H1 (cell line): ENCODE results near the gene CD44. TPM values are rescaled to one million over a fixed set of nuclear protein-coding genes. Genes with fewer than 3 reads are reported as not detected.

ENCODE experiments used
- CTCF ChIA-PET: fragments of 300-600 bp; sonication (Branson Sonifier 250); formaldehyde crosslinking; loops from one replicate; lab custom pipeline; 2021; ENCODE audit not compliant: partially characterized antibody; lab: Charles Lee
- POLR2A ChIA-PET: fragments of 300-600 bp; sonication (Branson Sonifier 250); formaldehyde crosslinking; loops from one replicate; lab custom pipeline; 2021; ENCODE audit warnings: inconsistent platforms; ENCODE audit not compliant: partially characterized antibody; lab: Charles Lee
- DNase-seq, 2 experiments: peaks; one replicate each; pipeline versions ENCODE4 v3.0.0 to v3.0.0-alpha.2; 2010 to 2022; ENCODE audit warnings: low spot score in 2 of 2, low read depth in 1 of 2, mixed read lengths in 1 of 2
- FAIRE-seq: peaks from 2 replicates; lab custom pipeline; 2011; peaks lifted over from hg19 to GRCh38; lab: Jason Lieb, UNC
- H2AFZ ChIP-seq: 2 replicates; pipeline ENCODE4 v1.8.1; 2012; ENCODE audit warnings: low read length, inconsistent platforms
- H2AK5ac ChIP-seq: 2 replicates; pipeline ENCODE4 v1.6.1; 2013; ENCODE audit warnings: low read depth, low read length
- H2BK120ac ChIP-seq: replicated peaks from 2 replicates; pipeline ENCODE3; 2013; ENCODE audit warnings: low read depth, low read length, inconsistent platforms
- H2BK12ac ChIP-seq: 2 replicates; pipeline ENCODE4 v1.6.1; 2013; ENCODE audit warnings: low read depth, low read length
- H2BK15ac ChIP-seq: 2 replicates; pipeline ENCODE4 v1.6.1; 2013; ENCODE audit warnings: low read length
- H2BK20ac ChIP-seq: 2 replicates; pipeline ENCODE4 v1.6.1; 2013; ENCODE audit warnings: low read length
- H2BK5ac ChIP-seq: 2 replicates; pipeline ENCODE4 v1.6.1; 2013; ENCODE audit warnings: low read depth, low read length
- H3K14ac ChIP-seq: 2 replicates; pipeline ENCODE4 v1.6.1; 2013; ENCODE audit warnings: inconsistent platforms; ENCODE audit not compliant: insufficient read length
- H3K18ac ChIP-seq: 2 replicates; pipeline ENCODE4 v1.6.1; 2013; ENCODE audit warnings: low read length; ENCODE audit errors: extremely low read depth
- H3K23ac ChIP-seq: 2 replicates; pipeline ENCODE4 v1.6.1; 2013; ENCODE audit warnings: inconsistent platforms; ENCODE audit not compliant: insufficient read length
- H3K23me2 ChIP-seq: 2 replicates; pipeline ENCODE4 v1.6.1; 2013; ENCODE audit warnings: low read depth, low read length
- H3K27ac ChIP-seq: 2 replicates; pipeline ENCODE4 v1.6.1; 2011; ENCODE audit warnings: low read depth, low read length, inconsistent platforms
- H3K27me3 ChIP-seq, 4 experiments: replicated peaks in 1 of 4; 1 replicate in 1 of 4; 2 replicates in 3 of 4; pipeline versions ENCODE4 v1.6.1 to v1.8.1; 2011 to 2013; ENCODE audit warnings: low read length in 3 of 4, mild to moderate bottlenecking in 3 of 4, inconsistent platforms in 2 of 4, mixed read lengths in 2 of 4, moderate library complexity in 1 of 4; ENCODE audit not compliant: control insufficient read depth in 3 of 4, insufficient read depth in 3 of 4; ENCODE audit errors: extremely low read depth in 1 of 4
- H3K36me3 ChIP-seq, 4 experiments: 2 replicates each; pipeline versions ENCODE4 v1.6.1 to v1.8.1; 2011 to 2013; ENCODE audit warnings: mild to moderate bottlenecking in 4 of 4, low read length in 3 of 4, moderate library complexity in 2 of 4, control low read depth in 1 of 4, inconsistent platforms in 1 of 4; ENCODE audit not compliant: insufficient read depth in 4 of 4, control insufficient read depth in 2 of 4
- H3K4ac ChIP-seq: replicated peaks from 2 replicates; pipeline ENCODE3; 2013; ENCODE audit warnings: low read length, low read depth, mixed read lengths, inconsistent platforms; ENCODE audit not compliant: insufficient read length
- H3K4me1 ChIP-seq, 4 experiments: replicated peaks in 1 of 4; 1 replicate in 1 of 4; 2 replicates in 3 of 4; pipeline versions ENCODE4 v1.6.1 to v1.8.1; 2011 to 2013; ENCODE audit warnings: low read length in 3 of 4, inconsistent platforms in 2 of 4, mixed read lengths in 1 of 4; ENCODE audit not compliant: insufficient read depth in 4 of 4, control insufficient read depth in 3 of 4
- H3K4me2 ChIP-seq, 2 experiments: 2 replicates each; pipeline versions ENCODE4 v1.6.1 to v1.8.1; 2011 to 2013; ENCODE audit warnings: low read depth in 2 of 2, low read length in 2 of 2, control low read depth in 1 of 2, inconsistent platforms in 1 of 2, mild to moderate bottlenecking in 1 of 2; ENCODE audit not compliant: insufficient read depth in 1 of 2
- H3K4me3 ChIP-seq, 4 experiments: fragments of 200-600, 300-600 bp in 1 of 4; sonication (generic), shearing (Covaris generic), sonication (Bioruptor Twin) in 1 of 4; 2 replicates each; pipeline versions ENCODE4 v1.5.1 to v1.8.1; 2011 to 2016; ENCODE audit warnings: low read length in 4 of 4, low read depth in 3 of 4, control low read depth in 2 of 4, inconsistent platforms in 2 of 4, mild to moderate bottlenecking in 2 of 4, mixed read lengths in 1 of 4, moderate library complexity in 1 of 4; ENCODE audit not compliant: insufficient read depth in 2 of 4; ENCODE audit errors: extremely low read depth in 1 of 4
- H3K56ac ChIP-seq: replicated peaks from 2 replicates; pipeline ENCODE3; 2013; ENCODE audit warnings: low read depth, mild to moderate bottlenecking, mixed read lengths, low read length, inconsistent platforms; ENCODE audit not compliant: insufficient read length
- H3K79me1 ChIP-seq: 2 replicates; pipeline ENCODE4 v1.6.1; 2013; ENCODE audit warnings: low read depth, low read length, control low read depth
- H3K79me2 ChIP-seq, 2 experiments: 2 replicates each; pipeline versions ENCODE4 v1.6.1 to v1.8.1; 2012 to 2013; ENCODE audit warnings: low read length in 2 of 2, mild to moderate bottlenecking in 2 of 2, inconsistent platforms in 1 of 2; ENCODE audit not compliant: insufficient read depth in 2 of 2, control insufficient read depth in 1 of 2
- H3K9ac ChIP-seq, 4 experiments: replicated peaks in 1 of 4; 1 replicate in 1 of 4; 2 replicates in 3 of 4; pipeline versions ENCODE4 v1.6.1 to v1.8.1; 2011 to 2013; ENCODE audit warnings: low read depth in 3 of 4, low read length in 3 of 4, control low read depth in 2 of 4, mild to moderate bottlenecking in 2 of 4, moderate library complexity in 2 of 4, inconsistent platforms in 1 of 4; ENCODE audit errors: extremely low read depth in 1 of 4
- H3K9me3 ChIP-seq, 2 experiments: 2 replicates each; pipeline versions ENCODE4 v1.6.1 to v1.8.1; 2012 to 2013; ENCODE audit warnings: mild to moderate bottlenecking in 2 of 2, moderate library complexity in 2 of 2, control low read depth in 1 of 2, inconsistent platforms in 1 of 2, low read depth in 1 of 2, low read length in 1 of 2, mixed read lengths in 1 of 2; ENCODE audit not compliant: insufficient read depth in 2 of 2
- H4K20me1 ChIP-seq, 2 experiments: replicated peaks in 1 of 2; 2 replicates each; pipeline versions ENCODE3 to v1.8.1; 2011 to 2013; ENCODE audit warnings: inconsistent platforms in 2 of 2, low read length in 2 of 2, mild to moderate bottlenecking in 1 of 2; ENCODE audit not compliant: insufficient read depth in 2 of 2, control insufficient read depth in 1 of 2
- H4K5ac ChIP-seq: 2 replicates; pipeline ENCODE4 v1.6.1; 2013; ENCODE audit warnings: low read length, low read depth, mixed read lengths, inconsistent platforms; ENCODE audit not compliant: insufficient read length
- H4K8ac ChIP-seq: 2 replicates; pipeline ENCODE4 v1.8.0; 2013; ENCODE audit warnings: mild to moderate bottlenecking, moderate library complexity, low read length, inconsistent platforms; ENCODE audit not compliant: insufficient read depth; ENCODE audit errors: extremely low read depth
- H4K91ac ChIP-seq: replicated peaks from 2 replicates; pipeline ENCODE3; 2013; ENCODE audit warnings: low read length, mixed read lengths, inconsistent platforms; ENCODE audit not compliant: insufficient read length
- ASH2L ChIP-seq: fragments of 200-600, 300-600 bp; sonication (generic); IDR thresholded peaks from one replicate; pipeline ENCODE4 v1.7.1; 2017; ENCODE audit warnings: low read length
- BRCA1 ChIP-seq: IDR thresholded peaks from 2 replicates; pipeline ENCODE4 v1.6.1; 2012; ENCODE audit warnings: low read depth, low read length, improper control_type of control experiment
- CBX5 ChIP-seq: fragments of 300-800, 300-1000 bp; sonication (generic); IDR thresholded peaks from 2 replicates; pipeline ENCODE4 v1.7.1; 2016; ENCODE audit warnings: antibody characterized with exemption, low read length, low read depth
- CHD2 ChIP-seq: IDR thresholded peaks from 2 replicates; pipeline ENCODE4 v1.6.1; 2012; ENCODE audit warnings: low read length, improper control_type of control experiment
- CREB1 ChIP-seq: IDR thresholded peaks from 2 replicates; pipeline ENCODE4 v1.6.1; 2012; ENCODE audit warnings: inconsistent platforms
- EP300 ChIP-seq, 2 experiments: IDR thresholded peaks; 1 replicate in 1 of 2; 2 replicates in 1 of 2; pipeline ENCODE4 v1.6.1; 2011 to 2012; ENCODE audit warnings: low read depth in 2 of 2, low read length in 2 of 2, mild to moderate bottlenecking in 2 of 2, borderline replicate concordance in 1 of 2, inconsistent platforms in 1 of 2, moderate library complexity in 1 of 2
- HDAC2 ChIP-seq, 2 experiments: fragments of 300-600 bp in 1 of 2; sonication (generic) in 1 of 2; IDR thresholded peaks; 2 replicates each; pipeline ENCODE4 v1.6.1; 2011 to 2012; ENCODE audit warnings: low read depth in 2 of 2, low read length in 2 of 2, mild to moderate bottlenecking in 2 of 2, moderate library complexity in 2 of 2, borderline replicate concordance in 1 of 2, inconsistent platforms in 1 of 2
- JUN ChIP-seq: IDR thresholded peaks from 2 replicates; pipeline ENCODE4 v1.6.1; 2011; ENCODE audit warnings: low read depth, mild to moderate bottlenecking, improper control_type of control experiment, low read length
- MAFK ChIP-seq: IDR thresholded peaks from 2 replicates; pipeline ENCODE4 v1.6.1; 2012; ENCODE audit warnings: low read depth, mild to moderate bottlenecking, improper control_type of control experiment, low read length
- POLR2A ChIP-seq, 2 experiments: IDR thresholded peaks; 1 replicate in 1 of 2; 2 replicates in 1 of 2; pipeline ENCODE4 v1.6.1; 2011; ENCODE audit warnings: low read depth in 2 of 2, low read length in 2 of 2, mild to moderate bottlenecking in 2 of 2; ENCODE audit errors: control extremely low read depth in 1 of 2
- RFX5 ChIP-seq: IDR thresholded peaks from 2 replicates; pipeline ENCODE4 v1.6.1; 2011; ENCODE audit warnings: low read depth, low read length, improper control_type of control experiment, borderline replicate concordance
- SP4 ChIP-seq: IDR thresholded peaks from 2 replicates; pipeline ENCODE4 v1.6.1; 2012; ENCODE audit warnings: low read length, inconsistent platforms
- TAF7 ChIP-seq: optimal IDR thresholded peaks from 2 replicates; pipeline ENCODE3; 2011; ENCODE audit warnings: low read depth, mild to moderate bottlenecking, inconsistent platforms, low read length, moderate library complexity, borderline replicate concordance
- TEAD4 ChIP-seq: IDR thresholded peaks from 2 replicates; pipeline ENCODE4 v1.6.1; 2012; ENCODE audit warnings: low read depth, low read length, inconsistent platforms, mixed read lengths
- WGBS, 2 experiments: shearing (Covaris generic) in 1 of 2; methylation state at CpG; one replicate each; pipeline versions ENCODE4 v1.1.6 to v1.1.7; 2013 to 2015; ENCODE audit warnings: low lambda C conversion rate in 2 of 2, mixed read lengths in 2 of 2, inconsistent platforms in 1 of 2, low coverage in 1 of 2, missing lambda C conversion rate in 1 of 2; ENCODE audit not compliant: insufficient replicate concordance in 2 of 2, insufficient coverage in 1 of 2, insufficient read length in 1 of 2; ENCODE audit errors: extremely low coverage in 1 of 2, missing lambda C conversion rate in 1 of 2; 5-methylcytosine and 5-hydroxymethylcytosine counted together
- polyA plus RNA-seq, 7 experiments: library from polyadenylated mRNA; depleted of rRNA in 3 of 7; stranded (reverse) in 5 of 7; unstranded in 2 of 7; fragments of >200 nt in 5 of 7; fragments of 200-250 nt in 2 of 7; gene quantifications; 1 replicate in 5 of 7; 2 replicates in 1 of 7; 4 replicates in 1 of 7; pipeline versions ENCODE4 v1.2.1 to v1.2.3, GENCODE V29; 2011 to 2013; ENCODE audit warnings: missing spikeins in 2 of 7, mixed read lengths in 2 of 7
- total RNA-seq: library from RNA; stranded (reverse); fragmentation: NEBNext Ultra II Directional; extraction: Animal tissue kit (Norgen Biotek cat#: 25700); gene quantifications from 2 replicates; pipeline ENCODE4 v1.2.1, GENCODE V29; 2021
- TF ChIP-seq, protein P1 (sequence below): IDR thresholded peaks from 2 replicates; pipeline ENCODE4 v1.6.1; 2011; ENCODE audit warnings: low read depth, mild to moderate bottlenecking, low read length; ENCODE audit not compliant: insufficient read depth

The CD44 gene
- total and polyA plus RNA-seq, 2 of the 8 experiments (the other 6 are each of a cell fraction or from before 2014, with no cell fraction given) = 11.8 to 13.7 TPM

DNA sequence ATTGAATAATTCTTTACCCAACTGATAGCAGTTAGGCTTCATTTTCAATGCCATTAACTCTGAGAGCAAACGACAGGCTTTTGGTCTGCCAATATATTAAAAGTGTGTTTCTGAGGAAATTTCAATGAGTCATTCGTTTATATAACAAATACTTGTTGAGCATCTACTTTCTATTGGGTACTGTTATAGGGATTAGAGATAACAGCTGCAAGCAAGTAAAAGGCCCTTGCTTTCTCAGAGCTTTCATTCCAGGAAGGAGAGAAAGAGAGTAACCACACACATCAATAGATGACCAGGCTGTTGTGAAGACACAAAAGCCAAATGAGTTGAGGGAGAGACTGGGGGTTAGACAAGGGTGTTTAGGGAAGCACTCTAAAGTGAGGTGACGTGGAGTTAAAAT lies 35.7 kb downstream of the CD44 start:
- POLR2A ChIA-PET = no interaction called here
- H2BK15ac ChIP-seq = no peak overlapping the region
- H2AFZ ChIP-seq = no peak overlapping the region
- H3K4me1 ChIP-seq = peaks cover 0 to 19% (median 7%) of the 10 kb centered on the region in 4 experiments; a peak in 4 of 7 replicates
- H3K27ac ChIP-seq = no peak overlapping the region
- H3K79me2 ChIP-seq = no peaks in the 10 kb centered on the region
- CTCF ChIA-PET = interaction anchor here (0.7 to 1.4 kb wide), 5 partner anchors 9 to 925 kb away, joined by 3 to 5 read pairs (median 3); partner anchors contain the start of gene CD44
- H3K9me3 ChIP-seq = no peaks in the 10 kb centered on the region
- WGBS, 2 experiments = 59% methylated on average over 3 of the region's 3 CpGs; no CpG with 5 or more reads in 1 of the 2 experiments
- H3K18ac ChIP-seq = no peak overlapping the region
- no peak overlapping the region for H3K14ac ChIP-seq
- H3K27me3 ChIP-seq = no peaks in the 10 kb centered on the region
- no peak overlapping the region for H4K91ac ChIP-seq
- H4K20me1 ChIP-seq = no peaks in the 10 kb centered on the region
- H2BK12ac ChIP-seq = no peak overlapping the region
- no peak overlapping the region for H3K9ac ChIP-seq
- DNase-seq (no peak), FAIRE-seq (no peak)
- H2BK5ac ChIP-seq = no peak overlapping the region
- H3K4ac ChIP-seq = no peak overlapping the region
- no peak overlapping the region for H2AK5ac ChIP-seq
- H4K8ac ChIP-seq = no peak overlapping the region
- H3K79me1 ChIP-seq = no peaks in the 10 kb centered on the region
- no peak overlapping the region for H2BK120ac ChIP-seq
- H2BK20ac ChIP-seq = no peak overlapping the region
- H3K4me2 ChIP-seq = no peak overlapping the region
- H4K5ac ChIP-seq = no peak overlapping the region
- no peak overlapping the region for H3K4me3 ChIP-seq
- no peaks in the 10 kb centered on the region for H3K23me2 ChIP-seq
- H3K56ac ChIP-seq = no peak overlapping the region
- H3K36me3 ChIP-seq = no peaks in the 10 kb centered on the region
- H3K23ac ChIP-seq = no peak overlapping the region
- TF ChIP-seq, protein P1, sequence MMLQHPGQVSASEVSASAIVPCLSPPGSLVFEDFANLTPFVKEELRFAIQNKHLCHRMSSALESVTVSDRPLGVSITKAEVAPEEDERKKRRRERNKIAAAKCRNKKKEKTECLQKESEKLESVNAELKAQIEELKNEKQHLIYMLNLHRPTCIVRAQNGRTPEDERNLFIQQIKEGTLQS = no peak
- TF ChIP-seq SP4 (no peak), BRCA1 (no peak), JUN (no peak), HDAC2 (IDR thresholded peaks at IDR 0.05; ENCODE audit: borderline replicate concordance in 1 of 2, low read depth in 2 of 2, low read length in 2 of 2) (no peak), EP300 (IDR thresholded peaks at IDR 0.05; ENCODE audit: borderline replicate concordance in 1 of 2, low read depth in 2 of 2, low read length in 2 of 2) (no peak), CHD2 (no peak), CREB1 (no peak), POLR2A (IDR thresholded peaks at IDR 0.05; ENCODE audit: control extremely low read depth in 1 of 2, low read depth in 2 of 2, low read length in 2 of 2) (no peak), TEAD4 (no peak), CBX5 (no peak), MAFK (no peak), ASH2L (no peak), RFX5 (no peak), TAF7 (no peak)
